Measurements from ENCODE around the gene ASPRV1.

ASPRV1 gene

DNA sequence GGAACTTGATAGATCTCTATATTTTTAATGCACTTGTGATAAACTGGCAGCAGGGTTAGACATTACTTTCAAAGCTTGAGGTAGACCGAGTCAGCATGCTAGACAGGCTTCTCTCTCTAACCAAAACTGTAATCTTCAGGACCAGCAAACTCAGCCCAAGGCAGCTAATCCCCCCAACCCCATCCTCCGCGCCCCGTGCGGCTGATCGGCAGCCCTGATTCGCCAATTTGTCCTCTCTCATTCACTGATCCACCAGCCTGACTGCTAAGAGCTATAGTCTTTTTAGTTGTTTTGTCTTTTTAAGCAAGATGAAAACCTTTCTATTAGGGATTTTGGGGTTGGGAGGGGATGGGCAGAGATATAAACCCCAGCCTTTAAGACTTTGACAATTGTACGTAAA lies 20.7 kb downstream of the ASPRV1 start:
- DNase-seq (ENCODE audit: low read depth): no peak

DNA sequence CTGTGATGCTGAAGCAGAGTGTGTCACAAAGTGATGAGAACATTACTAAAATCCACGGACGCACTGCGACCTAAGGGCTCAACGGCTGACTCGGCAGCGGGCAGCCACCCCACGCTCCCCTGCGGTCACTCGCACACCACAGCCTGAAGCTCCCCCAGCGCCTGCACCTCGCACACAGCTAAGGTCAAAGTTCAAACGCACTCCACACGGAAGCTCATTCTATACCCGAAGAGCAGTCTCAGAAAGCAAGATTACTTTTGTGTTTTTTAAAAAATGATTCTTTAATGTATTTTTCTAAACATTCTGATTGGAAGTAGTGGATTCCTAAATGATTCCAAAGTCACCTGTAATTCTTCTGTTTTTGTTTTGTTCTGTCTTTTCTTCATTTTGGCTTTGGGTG lies 21.7 kb downstream of the ASPRV1 start:
- no peak for DNase-seq (ENCODE audit: low read depth)

DNA sequence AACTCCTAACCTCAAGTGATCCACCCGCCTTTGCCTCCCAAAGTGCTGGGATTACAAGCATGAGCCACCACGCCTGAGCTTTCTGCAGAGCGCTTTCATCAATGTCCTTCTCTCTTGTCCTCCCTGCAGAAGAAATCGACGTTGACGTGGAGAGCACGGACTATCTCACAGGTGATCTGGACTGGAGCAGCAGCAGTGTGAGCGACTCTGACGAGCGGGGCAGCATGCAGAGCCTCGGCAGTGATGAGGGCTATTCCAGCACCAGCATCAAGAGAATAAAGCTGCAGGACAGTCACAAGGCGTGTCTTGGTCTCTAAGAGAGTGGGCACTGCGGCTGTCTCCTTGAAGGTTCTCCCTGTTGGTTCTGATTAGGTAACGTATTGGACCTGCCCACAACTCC lies 23.5 kb downstream of the ASPRV1 start:
- DNase-seq (ENCODE audit: low read depth): no peak

DNA sequence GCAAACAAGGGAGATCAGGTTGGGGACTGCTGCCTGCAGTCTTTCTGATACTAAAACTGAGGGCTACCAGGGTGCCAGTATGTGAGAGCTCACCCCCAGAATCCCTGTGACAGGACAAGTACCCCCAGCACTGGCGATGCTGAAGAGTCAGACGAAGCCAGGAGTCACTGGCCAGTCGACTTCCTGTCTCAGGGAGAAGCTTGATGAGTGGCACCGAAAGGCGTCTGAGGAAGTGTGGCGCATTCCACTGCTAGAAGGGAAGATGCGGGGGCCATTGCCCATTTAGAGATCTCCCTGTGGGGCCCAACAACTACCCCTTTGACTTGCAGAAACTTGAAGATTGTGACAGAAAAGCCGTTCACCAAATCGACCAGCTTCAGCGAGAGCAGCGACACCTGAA lies 24.5 kb downstream of the ASPRV1 start:
- DNase-seq (ENCODE audit: low read depth): no peak

DNA sequence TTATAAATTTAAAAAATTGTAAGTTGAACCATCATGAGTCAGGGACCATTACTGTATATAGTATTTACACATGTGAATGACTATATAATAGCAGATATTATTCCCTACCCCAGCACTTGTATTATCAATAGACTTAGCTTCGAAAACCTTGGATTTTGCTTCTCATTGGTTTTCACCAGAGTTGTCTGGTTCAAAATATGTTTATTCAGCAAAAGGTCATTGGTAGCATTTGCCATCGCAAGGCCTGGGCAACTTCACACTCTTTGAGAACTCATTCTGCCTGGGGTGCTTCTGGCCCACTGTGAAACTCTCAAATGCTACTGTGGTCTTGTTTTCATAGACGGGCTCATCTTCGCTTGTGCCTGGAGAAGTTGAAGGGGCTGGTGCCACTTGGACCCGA lies 26.4 kb downstream of the ASPRV1 start:
- no peak for DNase-seq (ENCODE audit: low read depth)

DNA sequence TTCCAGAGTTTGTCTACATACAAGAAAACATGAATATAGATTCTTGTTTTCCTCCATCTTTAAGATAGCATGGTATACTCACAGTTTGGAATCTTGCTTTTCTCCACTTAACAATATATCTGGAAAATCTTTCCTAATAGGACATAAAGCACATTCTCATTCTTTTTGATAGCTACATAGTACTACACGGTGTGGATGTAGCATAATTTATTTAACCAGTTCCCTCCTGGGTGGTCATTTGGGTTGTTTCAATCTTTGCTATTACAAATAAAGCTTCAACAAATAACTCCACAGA lies 26.9 kb downstream of the ASPRV1 start:
- no peak for DNase-seq (ENCODE audit: low read depth)

DNA sequence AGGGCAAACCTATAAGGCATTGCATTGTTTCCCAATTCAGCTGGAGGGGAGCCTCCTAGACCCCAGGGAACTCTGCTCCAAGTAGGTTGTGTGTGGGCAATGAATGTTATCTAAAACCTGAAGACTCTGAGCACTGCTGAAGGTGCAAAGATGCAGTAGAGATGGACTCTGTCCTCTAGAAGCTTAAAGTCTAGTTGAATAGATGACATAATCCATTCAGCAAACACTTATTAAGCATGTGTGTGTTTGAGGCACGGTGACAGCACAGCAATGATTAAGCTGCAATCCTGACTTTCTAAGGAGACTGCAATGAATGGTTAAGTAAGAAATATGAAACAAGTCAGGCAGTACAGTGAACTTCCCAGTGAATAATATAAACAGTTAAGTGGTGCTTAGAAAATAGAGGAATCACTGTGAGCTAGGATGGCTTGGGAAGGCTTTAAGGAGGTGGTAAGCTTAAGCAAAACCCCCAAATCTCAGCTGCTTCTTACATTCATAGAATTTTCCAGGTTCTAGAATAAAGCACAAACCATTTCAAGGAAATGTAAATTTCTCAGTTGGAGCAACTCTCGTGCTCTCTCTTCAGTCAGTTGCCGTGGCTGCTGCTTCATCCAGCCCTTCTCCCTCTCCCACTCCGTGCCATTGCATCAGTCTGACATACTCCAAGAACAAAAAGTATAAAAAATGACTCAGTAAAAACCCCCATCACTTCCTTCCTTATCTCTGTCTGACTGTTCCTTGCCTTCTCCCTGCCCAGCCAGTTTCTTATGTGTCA lies 27.4 kb downstream of the ASPRV1 start:
- DNase-seq (ENCODE audit: low read depth): no peak

DNA sequence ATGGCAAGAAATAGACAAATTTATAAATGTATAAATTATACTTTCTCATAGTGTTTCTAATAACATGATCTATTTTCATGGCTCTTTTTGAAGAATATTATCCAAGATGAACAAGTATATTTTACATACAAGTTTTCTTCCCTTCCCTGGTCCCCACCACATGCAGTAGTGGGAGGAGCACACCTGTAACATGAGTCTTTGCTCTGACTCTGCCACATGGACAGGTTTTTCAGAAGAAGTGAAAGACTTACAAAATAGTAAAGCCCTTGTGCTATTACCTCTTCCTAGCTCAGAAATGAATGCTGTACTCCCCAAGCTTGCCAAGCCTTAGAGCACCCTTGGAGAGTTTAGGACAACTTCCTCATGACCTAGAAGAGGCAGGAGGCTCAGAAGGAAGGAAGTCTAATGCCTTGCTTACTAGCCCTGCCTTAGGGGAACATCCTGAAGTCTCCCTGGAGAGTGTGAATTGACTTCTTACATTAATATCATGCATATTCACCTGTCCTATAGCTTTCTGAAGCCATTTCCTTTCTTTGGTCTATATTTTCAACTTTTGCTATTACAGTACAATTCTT lies 28.1 kb downstream of the ASPRV1 start:
- DNase-seq (ENCODE audit: low read depth): no peak

DNA sequence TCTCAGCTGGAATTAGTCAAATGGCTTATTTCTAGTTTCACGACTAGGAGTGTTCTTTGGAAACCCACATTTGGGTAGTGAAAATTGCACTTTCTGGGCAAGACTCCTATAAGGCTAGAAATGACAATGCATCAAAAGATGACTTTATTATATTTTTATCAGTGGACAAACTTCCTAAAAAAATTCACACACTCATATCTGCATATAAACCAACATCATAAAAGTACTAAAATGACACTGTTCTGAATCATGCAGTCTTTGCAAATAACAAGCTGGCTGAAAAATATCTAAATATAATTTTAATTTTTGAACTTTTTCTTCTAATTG lies 28.9 kb downstream of the ASPRV1 start:
- DNase-seq (ENCODE audit: low read depth): no peak

DNA sequence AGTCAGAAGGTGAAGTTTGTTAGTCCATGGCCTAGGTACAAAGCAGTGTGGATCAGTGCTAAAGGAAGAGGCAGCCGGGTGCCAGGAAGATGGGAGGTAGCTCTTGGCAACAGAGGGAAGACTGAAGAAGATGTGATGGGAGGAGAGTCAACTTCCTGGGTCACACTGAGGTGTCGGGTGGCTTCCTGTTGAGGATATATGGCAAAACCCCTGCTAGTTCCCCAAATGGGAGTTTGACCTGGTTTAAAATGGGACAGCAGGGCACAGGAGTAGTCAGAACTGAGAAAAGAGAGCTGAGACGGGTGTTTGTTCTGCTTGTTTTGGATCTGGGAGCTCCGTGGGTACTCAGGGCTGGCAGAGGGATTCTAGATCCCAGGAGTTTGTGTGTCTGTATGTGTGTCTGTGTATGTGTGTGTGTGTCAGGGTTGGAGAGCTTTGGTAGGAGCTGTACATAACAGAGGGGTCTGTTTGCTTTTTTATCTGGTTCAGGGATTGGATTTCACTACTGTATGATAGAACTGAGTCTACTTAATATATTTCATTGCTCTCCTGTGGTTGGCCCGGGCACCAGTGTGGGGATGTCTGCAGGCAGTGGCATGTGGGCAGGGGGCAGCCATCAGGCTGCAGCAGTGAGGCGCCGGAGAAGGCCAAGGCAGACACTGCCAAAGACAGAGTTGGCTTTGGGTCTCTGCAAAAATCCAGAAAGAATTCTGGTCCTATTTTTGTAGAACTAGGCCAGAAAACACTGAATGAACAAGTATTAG lies 29.4 kb downstream of the ASPRV1 start:
- DNase-seq (ENCODE audit: low read depth): no peak

DNA sequence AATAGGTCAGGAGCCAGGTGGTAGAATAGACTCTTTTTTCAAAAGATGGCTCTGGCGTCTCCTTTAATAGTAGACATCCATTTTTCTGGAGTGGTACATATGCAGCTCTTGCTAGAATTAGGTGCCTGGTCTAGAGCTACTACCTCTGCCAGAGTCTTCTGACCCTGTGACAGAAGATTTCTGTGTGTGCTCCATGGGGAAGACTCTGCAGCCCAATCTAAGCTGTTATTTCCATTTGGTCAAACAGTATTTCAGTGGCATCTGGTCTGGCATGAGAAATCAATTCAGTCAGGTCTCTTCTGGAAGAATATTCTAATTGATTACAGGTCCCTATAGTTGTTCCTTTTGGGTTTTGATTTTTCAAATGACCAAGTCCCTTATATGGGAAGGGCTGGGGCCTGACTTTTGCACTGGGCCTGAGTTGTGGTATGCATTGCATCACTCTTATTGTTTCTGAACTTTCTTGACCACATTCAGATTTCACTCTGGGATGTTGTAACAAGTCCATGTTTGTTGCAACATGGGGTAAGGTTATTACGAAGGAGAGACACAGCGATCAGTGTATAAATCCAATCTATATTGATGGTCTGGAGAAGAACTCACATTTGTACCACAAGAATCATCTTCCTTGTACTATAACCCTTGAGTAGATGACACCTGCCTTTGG lies 34.4 kb downstream of the ASPRV1 start:
- DNase-seq (ENCODE audit: low read depth): no peak

DNA sequence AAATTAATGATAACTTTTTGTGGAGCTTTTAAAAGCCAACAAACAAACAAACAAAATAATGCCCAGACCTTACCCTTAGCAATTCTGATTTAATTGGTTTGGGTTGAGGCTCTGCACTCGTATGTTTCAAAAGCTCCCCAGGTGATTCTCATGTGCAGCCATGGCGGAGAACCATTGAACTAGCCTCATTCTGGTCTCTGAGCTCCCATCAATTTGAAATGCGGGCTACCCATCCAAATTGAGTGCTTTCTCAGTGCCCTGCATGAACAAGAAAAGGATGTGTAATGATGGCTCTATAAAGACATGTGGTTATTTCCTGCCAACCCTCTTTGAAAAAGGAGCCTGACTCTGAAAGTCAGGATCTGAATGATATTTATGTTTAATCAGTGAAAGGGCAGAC lies 38.3 kb downstream of the ASPRV1 start:
- DNase-seq (ENCODE audit: low read depth): no peak

DNA sequence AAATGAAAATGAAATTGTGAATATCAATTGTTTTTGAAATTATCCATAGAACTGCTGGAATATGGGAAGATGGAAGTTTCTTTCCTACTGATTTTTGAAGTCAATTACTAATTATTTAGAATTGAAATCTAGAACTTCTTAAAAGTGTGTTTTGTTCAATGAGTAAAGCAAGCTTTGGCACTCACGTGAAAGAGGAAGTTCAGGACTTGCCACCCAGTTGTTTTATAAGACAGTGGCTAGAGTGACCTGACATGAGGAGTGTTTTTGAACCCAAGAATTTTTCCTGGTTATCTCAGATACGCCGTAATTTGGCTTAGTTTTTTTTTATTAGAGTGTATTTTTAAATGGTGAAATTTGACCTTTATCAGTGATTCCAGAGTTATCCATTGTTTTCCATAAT lies 43.0 kb downstream of the ASPRV1 start:
- DNase-seq (ENCODE audit: low read depth): no peak

DNA sequence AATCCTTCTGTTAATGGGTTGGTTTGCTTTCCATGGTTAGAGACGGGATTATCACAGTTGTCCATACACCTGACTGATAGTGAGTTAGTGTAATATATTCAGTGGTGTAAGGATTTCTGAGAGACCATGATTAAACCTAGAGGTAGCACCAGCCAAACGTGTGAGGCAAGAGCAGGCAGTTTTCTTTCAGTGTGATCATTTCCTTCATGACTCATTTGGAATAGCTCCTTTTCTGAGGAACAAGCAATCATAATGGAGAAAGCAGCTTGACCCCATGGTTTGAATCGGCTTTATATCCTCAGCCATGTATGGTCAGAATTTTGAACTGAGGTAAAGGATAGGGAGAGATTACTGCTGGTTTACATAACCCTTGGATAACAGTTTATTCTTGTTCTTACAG lies 43.6 kb downstream of the ASPRV1 start:
- DNase-seq (ENCODE audit: low read depth): no peak

DNA sequence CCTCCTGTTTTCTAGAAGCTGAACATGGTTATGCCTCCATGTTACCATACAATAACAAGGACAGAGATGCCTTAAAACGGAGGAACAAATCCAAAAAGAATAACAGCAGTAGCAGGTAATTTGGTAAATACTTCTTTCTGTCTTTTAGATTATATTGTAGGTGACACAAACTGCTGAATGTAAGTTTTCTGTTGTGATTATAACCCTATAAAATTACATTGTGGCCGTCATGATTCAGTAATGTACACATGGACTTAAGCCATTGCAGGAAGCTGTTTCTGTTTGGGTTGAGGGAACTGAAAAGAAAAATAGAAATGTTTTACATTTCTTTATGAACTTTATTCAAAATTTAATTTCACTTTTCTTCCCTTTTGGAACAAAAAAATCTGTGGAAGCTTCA lies 45.3 kb downstream of the ASPRV1 start:
- DNase-seq (ENCODE audit: low read depth): no peak

DNA sequence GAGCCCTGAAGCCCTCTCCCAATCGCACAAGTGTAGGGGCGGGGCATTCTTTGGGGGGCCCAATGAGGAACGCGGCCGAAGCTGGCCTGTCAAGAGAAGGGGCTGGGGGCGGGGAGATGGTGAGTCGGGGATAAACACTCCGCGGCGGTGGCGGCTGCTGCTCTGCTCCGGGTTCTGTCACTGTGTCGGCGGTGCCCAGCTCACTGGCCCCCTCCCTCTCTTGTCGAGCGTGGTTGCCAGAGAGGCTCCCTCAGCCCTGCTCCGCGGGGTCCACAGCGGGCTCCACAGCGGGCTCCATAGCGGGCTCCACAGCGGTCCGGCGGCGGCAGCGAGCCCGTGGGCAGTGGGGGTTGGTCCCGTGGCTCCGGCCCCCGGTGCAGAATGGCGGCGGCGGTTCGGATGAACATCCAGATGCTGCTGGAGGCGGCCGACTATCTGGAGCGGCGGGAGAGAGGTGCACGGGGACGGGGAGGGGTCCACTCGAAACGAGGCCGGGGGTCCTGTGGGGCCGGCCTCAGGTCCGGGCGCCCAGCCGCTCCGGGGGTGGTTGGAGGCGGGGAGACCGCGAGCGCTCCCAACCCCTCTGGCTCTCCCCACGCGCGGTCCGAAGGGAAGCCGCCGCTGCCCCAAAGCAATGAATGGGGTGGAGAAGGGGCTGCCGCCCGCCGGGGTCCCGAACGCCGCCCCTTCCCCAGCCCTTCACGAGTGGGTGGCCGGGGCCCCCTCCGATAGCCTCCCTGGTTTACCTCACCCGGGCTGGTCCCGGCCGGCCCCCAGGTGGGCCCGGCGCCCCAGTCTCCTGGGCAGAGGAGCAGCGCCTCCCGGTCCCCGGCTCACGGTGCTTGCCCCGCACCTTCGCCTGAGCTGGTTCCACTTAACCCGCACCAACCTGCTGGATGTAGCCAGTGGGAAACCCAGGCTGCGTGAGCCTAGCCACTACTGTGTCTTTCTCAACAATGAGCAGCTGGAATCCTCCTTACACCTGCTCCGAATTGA lies 46.2 kb downstream of the ASPRV1 start, which contains the start of gene MXD1:
Gene MXD1, plus strand, starts transcription at position 160 of the 996 bp plus-strand sequence. Its CDS starts 222 bp downstream, at position 382.
- no peak for DNase-seq (ENCODE audit: low read depth)

DNA sequence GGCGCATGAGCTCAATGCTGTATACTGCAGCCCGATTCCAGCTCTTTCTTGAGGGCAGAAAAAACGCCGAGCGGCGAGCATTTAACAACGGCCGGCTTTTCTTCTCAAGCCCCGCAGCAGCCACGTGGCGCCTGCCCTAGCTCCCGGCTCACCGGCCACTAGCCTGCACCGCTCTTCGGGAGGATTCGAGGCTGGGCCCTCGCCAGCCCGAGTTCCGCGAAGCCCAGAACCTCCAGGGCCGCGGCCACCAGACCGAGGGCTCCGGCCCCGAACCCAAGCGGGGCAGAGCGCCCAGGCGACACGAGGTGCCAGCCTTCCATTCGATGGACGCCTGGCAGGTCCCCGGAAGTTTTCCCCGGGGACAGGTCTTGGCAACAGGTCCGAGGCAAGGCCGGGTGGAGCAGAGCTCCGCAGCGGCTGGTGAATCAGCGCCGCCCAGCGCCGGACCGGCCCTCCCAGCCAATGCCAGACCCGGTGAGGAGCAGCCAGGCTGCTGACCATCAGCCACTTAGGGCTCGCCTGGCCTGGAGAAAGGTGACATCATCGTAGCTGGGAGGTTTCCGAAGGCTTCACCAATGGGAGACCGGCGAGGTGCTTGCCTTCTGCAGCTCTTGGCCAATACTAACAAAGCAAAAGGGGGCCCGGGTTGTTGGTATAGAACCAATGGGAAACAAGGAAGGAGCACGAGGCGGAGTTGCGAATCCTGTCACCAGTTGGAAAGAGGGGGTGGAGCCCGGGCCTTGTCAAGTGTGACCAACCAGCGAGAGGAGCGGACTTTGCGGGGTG lies 47.1 kb downstream of the ASPRV1 start:
- DNase-seq (ENCODE audit: low read depth): peak; percentile 97

DNA sequence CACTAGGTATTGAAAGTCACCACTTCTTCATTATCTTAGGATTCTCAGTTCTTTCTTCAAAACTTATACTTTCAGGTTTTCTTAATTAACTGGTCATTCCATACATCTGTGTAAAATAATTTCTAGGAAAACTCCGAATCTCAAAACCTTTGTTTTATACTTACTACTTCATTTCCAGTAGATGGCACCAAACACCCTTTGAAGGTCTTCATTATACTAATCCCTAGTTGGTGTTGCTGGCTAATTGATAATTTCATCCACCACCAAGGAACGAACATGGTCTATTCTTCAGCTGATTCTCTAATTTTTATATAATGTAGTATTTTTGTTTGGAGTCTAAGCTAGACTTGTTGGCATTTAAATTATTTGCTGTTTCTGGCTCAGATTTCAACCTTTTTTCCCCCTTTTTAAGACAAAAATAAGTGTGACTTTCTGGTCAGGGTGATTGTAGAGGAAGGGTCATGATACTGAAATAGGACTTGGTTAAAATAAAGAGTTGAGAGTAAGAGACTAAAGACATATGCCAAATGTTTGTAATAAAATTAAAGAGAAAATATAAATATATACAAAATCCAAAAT lies 49.4 kb downstream of the ASPRV1 start:
- DNase-seq (ENCODE audit: low read depth): no peak
